Measurements from ENCODE around the gene HTR6.

Gene HTR6

GRCh38 chr1:19622204-19622603, 42.5 kb upstream of the HTR6 start:
- H3K36me3 ChIP-seq (ENCODE audit: control insufficient read depth in 1 of 2, insufficient read depth in 2 of 2, low read depth in 1 of 2, low read length in 2 of 2), result peaks cover 13 to 57% of the 10 kb centered on the region in 2 experiments
- WGBS, result no CpG with 5 or more reads among the region's 1 CpG
- H2BK12ac ChIP-seq (ENCODE audit: low read length in 2 of 2), result no peak overlapping the region
- H3K27ac ChIP-seq (ENCODE audit: low read length, poor library complexity, severe bottlenecking), result peak overlapping the region; percentile 93
- no peak overlapping the region for H2BK15ac ChIP-seq (ENCODE audit: low read depth, poor library complexity, severe bottlenecking)
- peak overlapping the region in 1 of 2 experiments; percentile 12 for H3K4me3 ChIP-seq (ENCODE audit: insufficient read depth in 1 of 2, low read depth in 1 of 2, low read length in 2 of 2)
- no peak overlapping the region for H4K8ac ChIP-seq (ENCODE audit: low read length)
- no peak overlapping the region for H2AFZ ChIP-seq (ENCODE audit: low read depth, low read length)
- H3K27me3 ChIP-seq (ENCODE audit: control insufficient read depth in 1 of 2, insufficient read depth in 1 of 2, low read length in 2 of 2), result no peaks in the 10 kb centered on the region
- no peak overlapping the region for H3K23ac ChIP-seq (ENCODE audit: low read length in 2 of 2)
- no peak overlapping the region for H3K4me2 ChIP-seq (ENCODE audit: low read length, poor library complexity, severe bottlenecking)
- no peaks in the 10 kb centered on the region for H3K9me3 ChIP-seq (ENCODE audit: control insufficient read depth, low read length)
- no peak overlapping the region for H3K4ac ChIP-seq (ENCODE audit: low read depth in 1 of 2, low read length in 2 of 2)
- H2BK5ac ChIP-seq (ENCODE audit: low read depth, low read length, poor library complexity, severe bottlenecking), result no peak overlapping the region
- no peak overlapping the region for H2AK5ac ChIP-seq (ENCODE audit: low read length, severe bottlenecking)
- H3K79me1 ChIP-seq (replicated peaks; ENCODE audit: low read length, poor library complexity, severe bottlenecking), result peaks cover 20% of the 10 kb centered on the region
- no peak overlapping the region for H4K91ac ChIP-seq (ENCODE audit: low read length)
- H2BK120ac ChIP-seq (ENCODE audit: low read depth, low read length), result no peak overlapping the region
- H3K18ac ChIP-seq (ENCODE audit: low read depth in 1 of 2, low read length in 2 of 2), result no peak overlapping the region
- peaks cover 10% of the 10 kb centered on the region for H3K4me1 ChIP-seq (ENCODE audit: control insufficient read depth, insufficient read depth, low read depth, low read length)
- DNase-seq, result no peak
- H3K9ac ChIP-seq (ENCODE audit: low read length), result peak overlapping the region; percentile 63
- H3K14ac ChIP-seq (ENCODE audit: low read length in 2 of 2), result no peak overlapping the region

DNA sequence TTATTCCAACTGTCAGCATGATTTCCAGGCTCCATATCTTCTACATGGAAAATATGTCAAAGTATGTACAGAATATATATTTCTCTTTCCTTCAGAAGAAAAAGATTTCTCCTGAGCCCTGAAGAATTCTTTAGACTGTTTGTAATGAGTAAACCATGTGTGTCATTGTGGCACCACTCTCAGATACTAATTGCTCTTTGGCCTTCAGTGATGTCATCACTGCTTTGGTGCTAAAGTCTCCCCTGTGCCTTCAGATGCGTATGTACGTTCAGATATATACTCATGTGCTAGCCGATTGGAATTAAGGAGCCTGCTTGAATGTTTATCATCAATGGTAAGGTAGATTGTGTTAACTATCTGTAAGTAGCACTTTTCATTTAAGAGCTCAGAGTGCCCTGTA, 41.2 kb upstream of the HTR6 start:
- H2BK12ac ChIP-seq (ENCODE audit: low read length in 2 of 2), result no peak overlapping the region
- H3K14ac ChIP-seq (ENCODE audit: low read length in 2 of 2), result no peak overlapping the region
- no peak overlapping the region for H3K23ac ChIP-seq (ENCODE audit: low read length in 2 of 2)
- H3K4me2 ChIP-seq (ENCODE audit: low read length, poor library complexity, severe bottlenecking), result no peak overlapping the region
- no peaks in the 10 kb centered on the region for H3K27me3 ChIP-seq (ENCODE audit: control insufficient read depth in 1 of 2, insufficient read depth in 1 of 2, low read length in 2 of 2)
- H3K9me3 ChIP-seq (ENCODE audit: control insufficient read depth, low read length), result no peaks in the 10 kb centered on the region
- no peak for DNase-seq
- peak overlapping the region; percentile 94 for H3K27ac ChIP-seq (ENCODE audit: low read length, poor library complexity, severe bottlenecking)
- H3K9ac ChIP-seq (ENCODE audit: low read length), result no peak overlapping the region
- H3K79me1 ChIP-seq (replicated peaks; ENCODE audit: low read length, poor library complexity, severe bottlenecking), result peaks cover 25% of the 10 kb centered on the region
- H3K4ac ChIP-seq (ENCODE audit: low read depth in 1 of 2, low read length in 2 of 2), result no peak overlapping the region
- WGBS, result 90% methylated on average over 2 of the region's 3 CpGs
- H2BK120ac ChIP-seq (ENCODE audit: low read depth, low read length), result no peak overlapping the region
- H4K91ac ChIP-seq (ENCODE audit: low read length), result no peak overlapping the region
- H3K4me3 ChIP-seq (ENCODE audit: insufficient read depth in 1 of 2, low read depth in 1 of 2, low read length in 2 of 2), result no peak overlapping the region
- H4K8ac ChIP-seq (ENCODE audit: low read length), result no peak overlapping the region
- no peak overlapping the region for H2BK5ac ChIP-seq (ENCODE audit: low read depth, low read length, poor library complexity, severe bottlenecking)
- no peak overlapping the region for H2BK15ac ChIP-seq (ENCODE audit: low read depth, poor library complexity, severe bottlenecking)
- no peak overlapping the region for H3K18ac ChIP-seq (ENCODE audit: low read depth in 1 of 2, low read length in 2 of 2)
- H3K36me3 ChIP-seq (ENCODE audit: control insufficient read depth in 1 of 2, insufficient read depth in 2 of 2, low read depth in 1 of 2, low read length in 2 of 2), result peaks cover 21 to 55% of the 10 kb centered on the region in 2 experiments
- no peak overlapping the region for H2AK5ac ChIP-seq (ENCODE audit: low read length, severe bottlenecking)
- no peak overlapping the region for H2AFZ ChIP-seq (ENCODE audit: low read depth, low read length)
- peaks cover 7% of the 10 kb centered on the region for H3K4me1 ChIP-seq (ENCODE audit: control insufficient read depth, insufficient read depth, low read depth, low read length)

- H4K91ac ChIP-seq (ENCODE audit: low read length), result no peak overlapping the region
- no peak overlapping the region for H3K14ac ChIP-seq (ENCODE audit: low read length in 2 of 2)
- no peaks in the 10 kb centered on the region for H3K27me3 ChIP-seq (ENCODE audit: control insufficient read depth in 1 of 2, insufficient read depth in 1 of 2, low read length in 2 of 2)
- H2BK120ac ChIP-seq (ENCODE audit: low read depth, low read length), result no peak overlapping the region
- H3K18ac ChIP-seq (ENCODE audit: low read depth in 1 of 2, low read length in 2 of 2), result no peak overlapping the region
- DNase-seq, result no peak
- no peak overlapping the region for H2AFZ ChIP-seq (ENCODE audit: low read depth, low read length)
- H3K4ac ChIP-seq (ENCODE audit: low read depth in 1 of 2, low read length in 2 of 2), result no peak overlapping the region
- H2BK15ac ChIP-seq (ENCODE audit: low read depth, poor library complexity, severe bottlenecking), result no peak overlapping the region
- H3K79me1 ChIP-seq (replicated peaks; ENCODE audit: low read length, poor library complexity, severe bottlenecking), result peaks cover 29% of the 10 kb centered on the region
- peaks cover 29 to 65% of the 10 kb centered on the region in 2 experiments for H3K36me3 ChIP-seq (ENCODE audit: control insufficient read depth in 1 of 2, insufficient read depth in 2 of 2, low read depth in 1 of 2, low read length in 2 of 2)
- no peak overlapping the region for H3K23ac ChIP-seq (ENCODE audit: low read length in 2 of 2)
- no peak overlapping the region for H2BK12ac ChIP-seq (ENCODE audit: low read length in 2 of 2)
- H3K27ac ChIP-seq (ENCODE audit: low read length, poor library complexity, severe bottlenecking), result no peak overlapping the region
- no peak overlapping the region for H2AK5ac ChIP-seq (ENCODE audit: low read length, severe bottlenecking)
- H2BK5ac ChIP-seq (ENCODE audit: low read depth, low read length, poor library complexity, severe bottlenecking), result no peak overlapping the region
- H3K4me1 ChIP-seq (ENCODE audit: control insufficient read depth, insufficient read depth, low read depth, low read length), result peaks cover 5% of the 10 kb centered on the region
- no peak overlapping the region for H3K4me2 ChIP-seq (ENCODE audit: low read length, poor library complexity, severe bottlenecking)
- WGBS, result 96% methylated on average over 8 of the region's 8 CpGs
- no peak overlapping the region for H3K4me3 ChIP-seq (ENCODE audit: insufficient read depth in 1 of 2, low read depth in 1 of 2, low read length in 2 of 2)
- H3K9ac ChIP-seq (ENCODE audit: low read length), result no peak overlapping the region
- no peak overlapping the region for H4K8ac ChIP-seq (ENCODE audit: low read length)
- H3K9me3 ChIP-seq (ENCODE audit: control insufficient read depth, low read length), result no peaks in the 10 kb centered on the region
Measured at GRCh38 chr1:19625291-19625937, 39.3 kb upstream of the HTR6 start.

- H3K18ac ChIP-seq (ENCODE audit: low read depth in 1 of 2, low read length in 2 of 2), result no peak overlapping the region
- no peak overlapping the region for H4K91ac ChIP-seq (ENCODE audit: low read length)
- no peak overlapping the region for H2BK12ac ChIP-seq (ENCODE audit: low read length in 2 of 2)
- no peak overlapping the region for H3K27ac ChIP-seq (ENCODE audit: low read length, poor library complexity, severe bottlenecking)
- no peak overlapping the region for H3K4me2 ChIP-seq (ENCODE audit: low read length, poor library complexity, severe bottlenecking)
- H2AK5ac ChIP-seq (ENCODE audit: low read length, severe bottlenecking), result no peak overlapping the region
- no peak overlapping the region for H4K8ac ChIP-seq (ENCODE audit: low read length)
- no peak overlapping the region for H2AFZ ChIP-seq (ENCODE audit: low read depth, low read length)
- H2BK120ac ChIP-seq (ENCODE audit: low read depth, low read length), result no peak overlapping the region
- no peak overlapping the region for H3K4me3 ChIP-seq (ENCODE audit: insufficient read depth in 1 of 2, low read depth in 1 of 2, low read length in 2 of 2)
- H3K23ac ChIP-seq (ENCODE audit: low read length in 2 of 2), result no peak overlapping the region
- H3K9me3 ChIP-seq (ENCODE audit: control insufficient read depth, low read length), result no peaks in the 10 kb centered on the region
- WGBS, result 94% methylated on average over 3 of the region's 3 CpGs
- H3K79me1 ChIP-seq (replicated peaks; ENCODE audit: low read length, poor library complexity, severe bottlenecking), result peaks cover 26% of the 10 kb centered on the region
- no peak overlapping the region for H3K4ac ChIP-seq (ENCODE audit: low read depth in 1 of 2, low read length in 2 of 2)
- H3K4me1 ChIP-seq (ENCODE audit: control insufficient read depth, insufficient read depth, low read depth, low read length), result peaks cover 1% of the 10 kb centered on the region
- no peaks in the 10 kb centered on the region for H3K27me3 ChIP-seq (ENCODE audit: control insufficient read depth in 1 of 2, insufficient read depth in 1 of 2, low read length in 2 of 2)
- no peak overlapping the region for H2BK5ac ChIP-seq (ENCODE audit: low read depth, low read length, poor library complexity, severe bottlenecking)
- no peak overlapping the region for H3K9ac ChIP-seq (ENCODE audit: low read length)
- no peak overlapping the region for H2BK15ac ChIP-seq (ENCODE audit: low read depth, poor library complexity, severe bottlenecking)
- no peak for DNase-seq
- no peak overlapping the region for H3K14ac ChIP-seq (ENCODE audit: low read length in 2 of 2)
- H3K36me3 ChIP-seq (ENCODE audit: control insufficient read depth in 1 of 2, insufficient read depth in 2 of 2, low read depth in 1 of 2, low read length in 2 of 2), result peaks cover 29 to 66% of the 10 kb centered on the region in 2 experiments
Measured at GRCh38 chr1:19628879-19629278, 35.8 kb upstream of the HTR6 start.

Data from mesenchymal stem cell (in vitro differentiated cells and primary cell).